Hepatocyte (in vitro differentiated cells): ENCODE data around the gene ZNF518A.

Experiments
- EZH2 ChIP-seq: fragments of 200-600 bp; sonication (generic); IDR thresholded peaks from 2 replicates; pipeline ENCODE4 v1.6.1; 2016; ENCODE audit warnings: antibody characterized with exemption, mild to moderate bottlenecking, borderline replicate concordance
- EZH2phosphoT487 ChIP-seq: fragments of 200-600 bp; sonication (generic); IDR thresholded peaks from one replicate; pipeline ENCODE4 v1.6.1; 2018; ENCODE audit warnings: antibody characterized with exemption, mild to moderate bottlenecking, low read depth, moderate library complexity; ENCODE audit not compliant: unreplicated experiment, severe bottlenecking
- TF ChIP-seq, protein P1 (sequence below): fragments of 200-600 bp; sonication (generic); IDR thresholded peaks from 2 replicates; pipeline ENCODE4 v1.5.1; 2016; ENCODE audit warnings: antibody characterized with exemption, mild to moderate bottlenecking; ENCODE audit not compliant: poor library complexity

DNA sequence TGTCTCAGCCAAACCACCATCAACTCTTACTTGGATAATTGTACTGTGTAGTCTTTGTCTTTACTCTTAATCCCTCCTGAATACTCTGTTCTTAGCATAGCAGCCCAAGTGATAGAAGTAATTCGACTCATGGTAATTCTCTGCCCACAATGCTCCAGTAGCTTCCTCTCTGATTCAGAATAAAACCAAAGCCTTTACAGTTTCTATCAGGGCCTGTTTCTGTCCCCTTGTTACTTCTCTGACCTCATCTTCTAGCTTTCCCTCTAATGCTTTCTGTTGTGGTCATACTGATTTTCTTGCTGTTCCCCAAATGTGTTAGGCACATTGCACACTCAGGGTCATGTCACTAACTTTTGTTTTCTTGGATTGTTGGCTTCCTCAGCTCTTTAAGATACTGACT is 8.0 kb downstream of the ZNF518A start:
- TF ChIP-seq, protein P1, sequence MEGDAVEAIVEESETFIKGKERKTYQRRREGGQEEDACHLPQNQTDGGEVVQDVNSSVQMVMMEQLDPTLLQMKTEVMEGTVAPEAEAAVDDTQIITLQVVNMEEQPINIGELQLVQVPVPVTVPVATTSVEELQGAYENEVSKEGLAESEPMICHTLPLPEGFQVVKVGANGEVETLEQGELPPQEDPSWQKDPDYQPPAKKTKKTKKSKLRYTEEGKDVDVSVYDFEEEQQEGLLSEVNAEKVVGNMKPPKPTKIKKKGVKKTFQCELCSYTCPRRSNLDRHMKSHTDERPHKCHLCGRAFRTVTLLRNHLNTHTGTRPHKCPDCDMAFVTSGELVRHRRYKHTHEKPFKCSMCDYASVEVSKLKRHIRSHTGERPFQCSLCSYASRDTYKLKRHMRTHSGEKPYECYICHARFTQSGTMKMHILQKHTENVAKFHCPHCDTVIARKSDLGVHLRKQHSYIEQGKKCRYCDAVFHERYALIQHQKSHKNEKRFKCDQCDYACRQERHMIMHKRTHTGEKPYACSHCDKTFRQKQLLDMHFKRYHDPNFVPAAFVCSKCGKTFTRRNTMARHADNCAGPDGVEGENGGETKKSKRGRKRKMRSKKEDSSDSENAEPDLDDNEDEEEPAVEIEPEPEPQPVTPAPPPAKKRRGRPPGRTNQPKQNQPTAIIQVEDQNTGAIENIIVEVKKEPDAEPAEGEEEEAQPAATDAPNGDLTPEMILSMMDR, result no peak
- TF ChIP-seq EZH2 (no peak), EZH2phosphoT487 (no peak)
